ENCODE data around the gene CMTM4.

The CMTM4 gene

GRCh38 chr16:66617728-66618127 lies 78.8 kb downstream of the CMTM4 start:
- H3K27me3 ChIP-seq (ENCODE audit: insufficient read depth, low read length, poor library complexity) = no peaks in the 10 kb centered on the region
- H3K4me3 ChIP-seq (ENCODE audit: low read depth in 1 of 2, low read length in 2 of 2) = no peak overlapping the region
- no peaks in the 10 kb centered on the region for H3K9me3 ChIP-seq (ENCODE audit: insufficient read depth, low read length, severe bottlenecking)
- TF ChIP-seq CTCF (IDR thresholded peaks at IDR 0.05; ENCODE audit: borderline replicate concordance, extremely low read depth, low read length, poor library complexity, severe bottlenecking) (no peak), EZH2 (IDR thresholded peaks at IDR 0.05; ENCODE audit: borderline replicate concordance, low read depth, low read length, severe bottlenecking) (no peak)
- H3K36me3 ChIP-seq (ENCODE audit: insufficient read depth, low read length) = peaks cover 17% of the 10 kb centered on the region
- H3K4me2 ChIP-seq (ENCODE audit: insufficient read depth, low read length) = no peak overlapping the region
- H3K4me1 ChIP-seq (ENCODE audit: insufficient read depth, low read length) = peaks cover 10% of the 10 kb centered on the region; the same call in 1 of the 2 replicates
- H3K27ac ChIP-seq (ENCODE audit: low read length) = no peak overlapping the region
- H2AFZ ChIP-seq (ENCODE audit: low read depth, low read length) = no peak overlapping the region
- H3K79me2 ChIP-seq (ENCODE audit: insufficient read depth, low read length) = no peaks in the 10 kb centered on the region
- DNase-seq (no peak), ATAC-seq (ENCODE audit: insufficient read depth, low read depth) (no peak)
- no peak overlapping the region for H3K9ac ChIP-seq (ENCODE audit: low read depth, low read length)
- peaks cover 3% of the 10 kb centered on the region; the same call in 1 of the 2 replicates for H4K20me1 ChIP-seq (ENCODE audit: insufficient read depth, low read length)

GRCh38 chr16:66617010-66617434 lies 79.5 kb downstream of the CMTM4 start:
- no peak overlapping the region for H3K4me3 ChIP-seq (ENCODE audit: low read depth in 1 of 2, low read length in 2 of 2)
- TF ChIP-seq EZH2 (IDR thresholded peaks at IDR 0.05; ENCODE audit: borderline replicate concordance, low read depth, low read length, severe bottlenecking) = no peak
- no peak for TF ChIP-seq CTCF (IDR thresholded peaks at IDR 0.05; ENCODE audit: borderline replicate concordance, extremely low read depth, low read length, poor library complexity, severe bottlenecking)

GRCh38 chr16:66616592-66616991 lies 80.0 kb downstream of the CMTM4 start:
- H3K9me3 ChIP-seq (ENCODE audit: insufficient read depth, low read length, severe bottlenecking) = no peaks in the 10 kb centered on the region
- TF ChIP-seq EZH2 (IDR thresholded peaks at IDR 0.05; ENCODE audit: borderline replicate concordance, low read depth, low read length, severe bottlenecking) (no peak), CTCF (IDR thresholded peaks at IDR 0.05; ENCODE audit: borderline replicate concordance, extremely low read depth, low read length, poor library complexity, severe bottlenecking) (no peak)
- no peak for DNase-seq
- H2AFZ ChIP-seq (ENCODE audit: low read depth, low read length) = no peak overlapping the region
- no peak for ATAC-seq (ENCODE audit: insufficient read depth, low read depth)
- peaks cover 7% of the 10 kb centered on the region; the same call in 1 of the 2 replicates for H4K20me1 ChIP-seq (ENCODE audit: insufficient read depth, low read length)
- H3K4me1 ChIP-seq (ENCODE audit: insufficient read depth, low read length) = peaks cover 10% of the 10 kb centered on the region; the same call in 1 of the 2 replicates
- peaks cover 28% of the 10 kb centered on the region for H3K36me3 ChIP-seq (ENCODE audit: insufficient read depth, low read length)
- H3K27me3 ChIP-seq (ENCODE audit: insufficient read depth, low read length, poor library complexity) = no peaks in the 10 kb centered on the region
- no peak overlapping the region for H3K27ac ChIP-seq (ENCODE audit: low read length)
- H3K9ac ChIP-seq (ENCODE audit: low read depth, low read length) = no peak overlapping the region
- no peak overlapping the region for H3K4me2 ChIP-seq (ENCODE audit: insufficient read depth, low read length)
- no peaks in the 10 kb centered on the region for H3K79me2 ChIP-seq (ENCODE audit: insufficient read depth, low read length)
- no peak overlapping the region for H3K4me3 ChIP-seq (ENCODE audit: low read depth in 1 of 2, low read length in 2 of 2)

More at GRCh38 chr16:66617010-66617434, 79.5 kb downstream of the CMTM4 start:
- no peak overlapping the region for H3K27ac ChIP-seq (ENCODE audit: low read length)
- no peaks in the 10 kb centered on the region for H3K27me3 ChIP-seq (ENCODE audit: insufficient read depth, low read length, poor library complexity)
- H3K36me3 ChIP-seq (ENCODE audit: insufficient read depth, low read length) = peaks cover 24% of the 10 kb centered on the region
- ATAC-seq (ENCODE audit: insufficient read depth, low read depth) (no peak), DNase-seq (no peak)
- H3K4me2 ChIP-seq (ENCODE audit: insufficient read depth, low read length) = no peak overlapping the region
- peaks cover 10% of the 10 kb centered on the region; the same call in 1 of the 2 replicates for H3K4me1 ChIP-seq (ENCODE audit: insufficient read depth, low read length)
- H4K20me1 ChIP-seq (ENCODE audit: insufficient read depth, low read length) = peaks cover 7% of the 10 kb centered on the region; the same call in 1 of the 2 replicates
- H3K79me2 ChIP-seq (ENCODE audit: insufficient read depth, low read length) = no peaks in the 10 kb centered on the region
- no peak overlapping the region for H3K9ac ChIP-seq (ENCODE audit: low read depth, low read length)
- no peak overlapping the region for H2AFZ ChIP-seq (ENCODE audit: low read depth, low read length)
- no peaks in the 10 kb centered on the region for H3K9me3 ChIP-seq (ENCODE audit: insufficient read depth, low read length, severe bottlenecking)

Measured in DND-41 (cell line).